Measurements from ENCODE around the gene INTS3.
A peak's percentile ranks its signal among the peaks of the same experiment; 100 is the strongest.

- peak; percentile 93 for TF ChIP-seq CTCF (IDR thresholded peaks at IDR 0.05; ENCODE audit: low read length)
- no peak for TF ChIP-seq EZH2 (optimal IDR thresholded peaks at IDR 0.05; ENCODE audit: low read depth, low read length)
These were observed 69.2 kb downstream of the INTS3 start for GRCh38 chr1:153796786-153797659.
